RWPE1 (cell line): ENCODE data around the gene EXOC2.
A peak's percentile ranks its signal among the peaks of the same experiment; 100 is the strongest.

ENCODE experiments used
- CTCF ChIA-PET: fragments of 350-600 bp; sonication (Branson Sonifier 250); formaldehyde crosslinking; extraction: SDS; loops from one replicate; lab custom pipeline; 2021; lab: Yijun Ruan, JAX
- POLR2A ChIA-PET: fragments of 400-600 bp; formaldehyde crosslinking; extraction: SDS; loops from one replicate; lab custom pipeline; 2020; ENCODE audit warnings: antibody characterized with exemption; ENCODE audit not compliant: low non-redundant PET; lab: Yijun Ruan, JAX
- DNase-seq: peaks from one replicate; pipeline ENCODE4 v3.0.0; 2012; ENCODE audit warnings: low spot score
- H3K27ac ChIP-seq: fragments of 450-650 bp; 2 replicates; pipeline ENCODE4 v1.5.1; 2017
- TF ChIP-seq, protein P1 (sequence below): fragments of 450-650 bp; conservative IDR thresholded peaks from 2 replicates; pipeline ENCODE4 v1.5.1; 2017; ENCODE audit warnings: low read depth, mild to moderate bottlenecking

The EXOC2 gene

DNA sequence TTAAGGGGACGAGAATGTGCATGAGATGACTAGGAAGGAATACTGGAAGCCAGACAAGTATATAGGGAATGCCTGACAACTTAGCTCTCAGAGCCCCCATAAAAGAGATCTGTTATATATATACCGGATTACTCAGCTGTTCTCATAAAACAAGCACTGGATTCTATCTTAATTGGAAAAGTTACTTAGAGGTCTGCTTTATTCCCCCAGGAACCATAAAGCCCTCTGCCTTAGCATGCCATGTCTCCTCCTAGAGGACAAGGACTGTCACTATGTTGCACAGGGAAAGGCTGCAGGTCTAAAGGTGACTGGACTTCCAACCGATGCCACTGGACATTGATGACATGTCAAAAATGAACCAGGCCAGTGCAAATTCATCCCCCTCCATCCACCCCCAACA is 6.4 kb downstream of the EXOC2 start:
- POLR2A ChIA-PET: no interaction called here
- TF ChIP-seq, protein P1, sequence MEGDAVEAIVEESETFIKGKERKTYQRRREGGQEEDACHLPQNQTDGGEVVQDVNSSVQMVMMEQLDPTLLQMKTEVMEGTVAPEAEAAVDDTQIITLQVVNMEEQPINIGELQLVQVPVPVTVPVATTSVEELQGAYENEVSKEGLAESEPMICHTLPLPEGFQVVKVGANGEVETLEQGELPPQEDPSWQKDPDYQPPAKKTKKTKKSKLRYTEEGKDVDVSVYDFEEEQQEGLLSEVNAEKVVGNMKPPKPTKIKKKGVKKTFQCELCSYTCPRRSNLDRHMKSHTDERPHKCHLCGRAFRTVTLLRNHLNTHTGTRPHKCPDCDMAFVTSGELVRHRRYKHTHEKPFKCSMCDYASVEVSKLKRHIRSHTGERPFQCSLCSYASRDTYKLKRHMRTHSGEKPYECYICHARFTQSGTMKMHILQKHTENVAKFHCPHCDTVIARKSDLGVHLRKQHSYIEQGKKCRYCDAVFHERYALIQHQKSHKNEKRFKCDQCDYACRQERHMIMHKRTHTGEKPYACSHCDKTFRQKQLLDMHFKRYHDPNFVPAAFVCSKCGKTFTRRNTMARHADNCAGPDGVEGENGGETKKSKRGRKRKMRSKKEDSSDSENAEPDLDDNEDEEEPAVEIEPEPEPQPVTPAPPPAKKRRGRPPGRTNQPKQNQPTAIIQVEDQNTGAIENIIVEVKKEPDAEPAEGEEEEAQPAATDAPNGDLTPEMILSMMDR: no peak
- no peak for DNase-seq
- CTCF ChIA-PET: no interaction called here
- no peak overlapping the region for H3K27ac ChIP-seq

DNA sequence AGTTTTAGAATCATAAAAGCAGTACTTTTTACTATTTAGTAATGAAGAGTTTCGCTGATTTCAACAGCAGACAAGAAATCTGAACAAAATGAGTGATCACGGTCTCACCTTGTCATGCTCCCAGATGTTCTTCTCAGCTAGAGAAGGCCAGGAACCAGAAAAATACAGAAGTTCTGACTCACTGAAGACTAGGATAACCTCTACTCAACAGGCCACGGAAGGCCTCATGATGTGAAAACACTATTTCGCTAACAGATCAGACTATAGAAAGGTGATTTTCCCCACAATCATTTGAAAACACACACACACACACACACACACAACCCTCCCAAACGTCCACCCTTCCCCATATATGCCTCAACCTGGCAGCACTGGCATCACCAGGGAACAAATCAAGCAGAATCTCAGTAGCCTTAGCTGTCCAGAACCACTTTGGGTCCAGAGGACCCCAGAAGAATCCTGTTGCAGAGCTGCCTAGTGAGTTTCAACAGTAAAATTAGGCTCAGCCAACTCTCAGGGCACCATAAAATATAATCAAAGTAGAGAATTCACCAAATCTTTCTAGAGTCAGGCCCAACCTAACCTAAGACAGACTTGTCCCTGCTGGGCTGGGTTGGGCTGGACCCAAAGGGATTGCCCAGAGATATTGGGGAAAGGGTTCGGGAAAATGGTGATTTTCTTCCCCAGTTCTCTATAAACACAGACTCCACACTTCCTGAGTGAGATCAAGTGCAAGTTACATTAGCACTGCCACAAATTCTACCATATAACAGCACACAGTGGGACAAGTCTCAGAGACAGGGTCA is 7.9 kb downstream of the EXOC2 start:
- ChIA-PET CTCF (no interaction called here), POLR2A (no interaction called here)
- DNase-seq: no peak
- TF ChIP-seq, protein P1: no peak
- H3K27ac ChIP-seq: no peak overlapping the region

DNA sequence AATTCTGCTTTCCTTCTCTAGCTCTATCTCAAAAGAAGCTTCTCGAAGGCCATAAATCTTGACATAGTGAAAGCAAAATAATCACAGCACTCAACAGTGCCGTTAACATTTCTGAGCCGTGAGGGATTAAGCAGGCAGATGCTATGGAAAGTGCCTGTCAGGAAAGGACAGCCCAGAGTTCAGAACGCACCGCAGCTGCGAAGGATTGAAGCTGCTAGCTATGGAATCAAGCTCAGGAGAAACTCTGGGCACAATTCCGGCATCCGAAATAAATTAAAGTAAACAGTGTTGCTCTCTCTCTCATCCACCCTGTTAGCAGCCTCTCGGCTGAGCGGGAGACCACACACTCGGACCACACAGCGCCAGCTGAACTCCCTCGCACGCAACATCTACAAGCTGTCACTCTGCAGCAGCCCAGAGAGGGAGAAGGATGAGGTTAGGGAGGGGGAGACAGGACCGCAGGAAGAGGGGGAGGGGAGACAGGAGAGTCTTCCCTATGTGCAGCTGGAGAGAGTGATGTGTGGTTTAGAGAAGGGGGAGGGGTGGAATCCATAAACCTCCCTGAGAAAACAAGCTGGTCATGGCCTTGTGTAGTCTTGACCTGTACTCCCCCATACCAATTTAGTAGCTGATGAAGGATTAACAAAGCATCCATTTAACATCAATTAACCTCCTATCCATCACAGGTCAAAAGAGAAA is 9.0 kb downstream of the EXOC2 start:
- H3K27ac ChIP-seq: no peak overlapping the region
- CTCF ChIA-PET: interaction anchor here (0.7 to 0.9 kb wide), 2 partner anchors 38 to 67 kb away, joined by 3 to 4 read pairs; no protein-coding TSS in a partner anchor
- POLR2A ChIA-PET: no interaction called here
- no peak for DNase-seq
- TF ChIP-seq, protein P1: no peak

DNA sequence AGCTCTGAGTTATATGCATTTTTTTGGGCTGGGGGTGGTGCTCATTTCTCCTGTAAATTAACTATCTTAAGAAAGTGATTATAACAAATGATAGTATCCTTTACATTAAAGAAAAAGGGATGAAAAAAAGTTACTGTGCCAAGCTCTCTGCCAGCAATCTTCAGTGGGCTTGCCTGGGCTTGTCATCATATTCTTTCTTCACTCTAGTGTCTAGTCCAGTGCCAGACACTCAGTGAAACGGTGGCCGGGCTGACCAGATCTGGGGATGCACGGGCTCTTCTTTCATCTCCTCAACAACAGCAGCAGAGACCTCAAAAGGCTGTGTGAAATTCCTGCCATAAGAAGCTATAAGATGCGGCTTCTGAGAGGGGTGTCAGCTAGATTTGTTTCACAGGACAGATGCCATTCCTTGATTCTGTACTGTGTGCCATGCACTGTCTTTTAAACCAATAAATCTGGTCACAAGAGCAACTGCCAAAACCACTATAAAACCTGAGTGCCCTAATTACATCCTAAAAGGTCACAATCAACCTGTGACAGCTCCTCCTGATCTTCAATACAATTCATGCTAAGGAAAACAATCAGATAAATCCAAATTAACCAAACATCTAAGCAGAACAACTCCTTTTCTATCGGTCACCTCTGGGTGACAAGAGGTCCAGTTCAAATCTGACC is 12.1 kb downstream of the EXOC2 start:
- POLR2A ChIA-PET: no interaction called here
- H3K27ac ChIP-seq: peak overlapping the region; percentile 36

DNA sequence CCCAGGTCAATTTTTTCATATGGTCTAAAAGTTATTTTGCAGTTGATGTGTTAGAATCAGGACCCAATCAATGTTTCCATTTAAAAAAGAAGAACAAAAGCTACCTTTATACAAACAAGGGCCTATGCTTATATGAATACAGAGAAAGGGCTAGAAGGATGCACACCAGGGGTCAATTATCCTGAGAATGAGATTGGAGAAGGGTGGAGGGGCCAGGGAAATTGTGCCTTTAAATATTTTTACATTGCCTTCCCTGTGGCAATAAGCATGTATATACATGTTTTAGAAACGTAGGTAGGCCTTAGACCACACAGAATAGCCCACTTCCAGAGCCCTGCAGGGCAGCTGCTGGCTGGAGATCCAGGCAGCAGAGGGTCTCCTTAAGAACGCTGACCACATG is 12.7 kb downstream of the EXOC2 start:
- ChIA-PET POLR2A (no interaction called here), CTCF (interaction anchor here (1.3 kb wide), 1 partner anchor 62 kb away, joined by 3 read pairs; no protein-coding TSS in a partner anchor)
- TF ChIP-seq, protein P1: no peak
- DNase-seq: no peak
- peak overlapping the region; percentile 36 for H3K27ac ChIP-seq

More for the DNA sequence above, 12.1 kb downstream of the EXOC2 start:
- TF ChIP-seq, protein P1: no peak
- CTCF ChIA-PET: interaction anchor here (1.3 kb wide), 2 partner anchors 49 to 63 kb away, joined by 3 to 5 read pairs; no protein-coding TSS in a partner anchor
- DNase-seq: no peak

DNA sequence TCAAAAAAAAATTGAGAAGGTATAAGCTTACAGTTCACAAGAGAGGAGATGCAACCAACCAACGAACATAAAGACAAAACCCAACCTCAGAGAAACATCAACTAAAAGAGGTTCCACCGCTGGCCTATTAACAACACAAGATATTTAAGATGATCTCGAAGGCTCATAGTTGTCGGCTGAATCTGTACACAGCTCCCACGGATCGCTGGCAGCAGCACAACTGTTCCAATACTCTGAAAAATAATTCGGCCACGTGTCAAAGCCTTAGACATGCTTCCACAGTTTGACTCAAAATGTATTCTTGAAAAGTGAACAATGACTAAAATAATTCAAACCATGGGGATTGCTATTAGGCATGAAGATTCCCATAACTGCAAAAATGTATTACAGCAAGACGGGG is 13.7 kb downstream of the EXOC2 start:
- POLR2A ChIA-PET: no interaction called here
- no peak for DNase-seq
- TF ChIP-seq, protein P1: no peak
- CTCF ChIA-PET: no interaction called here
- H3K27ac ChIP-seq: no peak overlapping the region
